GM20431 (cell line): ENCODE measurements around the gene RHOB.

ENCODE experiments used
- in situ Hi-C: fragments of 300-500 bp; cut with MseI, MboI; formaldehyde crosslinking; loops from one replicate; pipeline ENCODE4 v1.15.0; 2020; ENCODE audit warnings: low sequenced_read_pairs; ENCODE audit not compliant: unreplicated experiment

Gene RHOB

GRCh38 chr2:20421988-20422370 is 24.9 kb upstream of the RHOB start:
- in situ Hi-C loops, result no loop called here

- in situ Hi-C loops, result no loop called here
These were observed 24.2 kb upstream of the RHOB start for GRCh38 chr2:20422402-20423271.

GRCh38 chr2:20423359-20423758 is 23.5 kb upstream of the RHOB start:
- in situ Hi-C loops, result no loop called here

- in situ Hi-C loops, result no loop called here
These were observed 23.0 kb upstream of the RHOB start for GRCh38 chr2:20423847-20424246.

- in situ Hi-C loops, result no loop called here
These were observed 22.3 kb upstream of the RHOB start for GRCh38 chr2:20424300-20425290.

DNA sequence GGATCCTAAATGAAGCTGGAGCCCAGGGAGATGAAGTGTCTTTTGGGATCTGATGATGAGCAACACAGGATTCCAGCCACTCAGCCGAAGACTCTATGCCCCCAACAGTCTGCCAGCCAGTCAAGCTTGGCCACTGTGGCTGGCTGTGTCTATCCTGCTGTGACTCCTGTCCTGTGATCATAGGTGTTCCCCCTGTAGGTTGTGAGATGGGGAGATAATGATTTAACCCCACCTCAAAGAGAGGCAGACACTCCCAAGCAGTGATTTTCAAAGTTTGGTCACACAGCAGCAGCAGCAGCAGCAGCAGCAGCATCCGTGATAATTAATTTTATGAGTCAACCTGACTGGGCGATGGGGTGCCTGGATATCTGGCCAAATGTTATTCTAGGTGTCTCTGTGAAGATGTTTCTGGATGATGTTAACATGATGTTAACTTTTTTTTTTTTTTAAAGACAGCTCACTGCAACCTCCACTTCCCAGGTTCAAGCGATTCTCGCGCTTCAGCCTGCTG is 21.4 kb upstream of the RHOB start:
- in situ Hi-C loops, result no loop called here

- in situ Hi-C loops, result no loop called here
These were observed 21.0 kb upstream of the RHOB start for GRCh38 chr2:20425884-20426283.

DNA sequence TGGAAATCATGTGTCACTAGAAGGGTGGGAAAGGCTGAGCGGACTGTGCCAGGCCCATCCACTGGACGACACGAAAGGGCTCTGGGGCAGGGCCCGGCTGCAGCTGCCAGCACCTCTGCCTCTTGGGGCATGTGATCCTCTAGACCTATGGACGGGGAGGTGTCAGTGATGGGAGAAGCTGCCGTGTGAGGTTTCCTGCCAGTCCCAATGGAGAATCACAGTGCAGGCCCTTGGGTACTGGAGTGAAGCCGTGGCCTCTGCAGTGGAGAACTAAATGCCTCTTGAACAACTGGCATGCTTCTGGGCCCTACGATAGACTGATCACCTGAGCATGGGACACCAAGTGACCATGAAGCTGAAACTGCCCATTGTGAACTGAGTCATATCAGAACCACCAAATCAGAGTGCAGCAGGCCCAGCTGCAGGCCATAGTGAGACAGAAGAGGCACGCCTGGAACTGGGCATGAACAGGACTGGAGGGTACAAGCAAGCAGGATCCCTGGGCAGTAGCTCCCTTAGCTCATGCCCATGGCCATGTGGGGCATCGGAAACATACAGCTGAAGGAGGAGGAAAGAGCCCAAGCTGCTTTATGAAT is 18.8 kb upstream of the RHOB start:
- in situ Hi-C loops, result no loop called here

DNA sequence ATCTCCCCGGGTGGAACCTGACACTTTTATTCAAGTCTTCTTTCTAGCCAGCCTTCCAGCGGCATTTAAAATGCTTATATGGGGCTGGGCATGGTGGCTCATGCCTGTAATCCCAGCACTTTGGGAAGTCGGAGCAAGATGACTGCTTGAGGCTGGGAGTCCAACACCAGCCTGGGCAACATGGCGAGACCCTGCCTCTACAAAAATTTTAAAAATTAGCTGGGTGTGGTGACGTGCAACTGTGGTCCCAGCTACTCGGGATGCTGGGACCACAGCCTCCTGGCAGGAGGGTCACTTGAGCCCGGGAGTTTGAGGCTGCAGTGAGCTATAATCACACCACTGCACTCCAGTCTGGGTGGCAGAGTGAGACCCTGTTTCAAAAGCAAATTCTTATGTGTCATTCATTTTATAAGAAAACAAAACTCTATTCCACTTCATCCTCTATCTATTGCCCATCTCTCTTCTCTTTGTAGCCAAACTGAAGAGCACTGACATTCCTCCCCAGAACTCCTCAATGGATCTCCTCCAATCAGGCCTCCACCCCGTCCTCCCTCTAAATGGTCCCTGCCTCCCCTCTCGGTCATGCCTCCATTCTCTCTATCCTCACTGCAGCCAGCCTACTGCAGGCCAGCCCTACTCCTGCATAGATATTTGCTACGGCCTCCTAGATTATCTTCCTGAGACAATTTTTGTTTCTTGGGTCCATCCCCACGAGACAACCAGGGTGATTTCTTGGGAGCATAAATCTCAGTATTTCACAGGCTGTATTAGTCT is 18.0 kb upstream of the RHOB start:
- in situ Hi-C loops, result no loop called here

GRCh38 chr2:20429528-20429927 is 17.3 kb upstream of the RHOB start:
- in situ Hi-C loops, result no loop called here

- in situ Hi-C loops, result no loop called here
These were observed 16.8 kb upstream of the RHOB start for GRCh38 chr2:20430035-20430434.

DNA sequence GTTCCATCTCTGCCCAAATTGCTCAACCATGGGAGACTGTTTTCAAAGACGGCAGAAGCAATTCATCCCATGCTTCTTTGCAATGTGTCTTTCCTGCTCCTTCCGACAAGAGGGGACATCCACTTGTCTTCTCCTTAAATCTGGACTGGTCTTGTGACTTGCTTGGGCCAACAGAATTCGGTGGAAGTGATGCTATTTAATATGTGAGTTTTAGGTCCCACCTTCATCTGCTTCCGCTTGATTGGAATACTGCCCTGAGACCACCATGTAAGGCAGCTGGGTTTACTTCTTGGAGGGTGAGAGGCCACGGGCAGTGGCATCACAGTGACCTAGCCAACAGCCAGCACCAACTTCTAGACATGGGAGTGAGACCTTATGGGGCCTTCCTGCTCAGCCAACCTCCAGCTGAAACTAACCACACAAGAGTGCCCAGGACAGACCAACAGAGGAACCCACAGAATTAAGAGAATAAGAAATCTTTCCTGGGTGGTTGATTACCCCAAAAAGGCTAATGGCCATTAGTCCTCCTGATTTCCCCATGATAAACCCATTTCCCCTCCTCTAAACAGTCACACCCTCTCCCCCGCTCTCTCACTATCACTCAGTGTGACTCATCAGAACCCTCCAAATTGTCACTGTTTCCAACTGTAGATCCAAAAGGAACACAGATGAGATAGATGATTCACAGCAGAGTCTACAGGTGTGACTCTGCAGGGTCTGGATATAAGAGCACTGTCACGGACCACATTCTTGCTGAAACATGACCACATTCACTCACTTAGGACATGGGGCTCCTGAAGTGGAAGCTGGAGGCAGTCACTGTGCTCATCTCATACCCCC is 16.2 kb upstream of the RHOB start:
- in situ Hi-C loops, result no loop called here

DNA sequence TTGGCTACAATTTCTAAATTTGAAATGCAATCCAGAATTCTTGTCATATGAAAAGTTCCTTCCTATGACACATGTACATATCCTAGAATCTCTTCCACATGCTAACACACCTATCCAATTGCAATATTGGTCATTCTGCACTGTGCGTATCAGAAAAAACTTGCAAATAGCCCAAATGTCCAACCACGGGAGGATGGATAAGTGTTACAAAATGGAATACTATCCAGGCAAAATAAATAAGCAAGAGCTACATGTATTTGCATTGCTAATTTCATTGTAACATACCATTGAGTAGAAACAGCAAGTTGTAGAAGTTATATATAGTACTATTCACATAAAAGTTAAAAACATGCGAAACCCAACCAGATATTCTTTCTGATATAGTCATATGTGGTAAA is 15.6 kb upstream of the RHOB start:
- in situ Hi-C loops, result no loop called here

GRCh38 chr2:20431772-20432171 is 15.1 kb upstream of the RHOB start:
- in situ Hi-C loops, result no loop called here

DNA sequence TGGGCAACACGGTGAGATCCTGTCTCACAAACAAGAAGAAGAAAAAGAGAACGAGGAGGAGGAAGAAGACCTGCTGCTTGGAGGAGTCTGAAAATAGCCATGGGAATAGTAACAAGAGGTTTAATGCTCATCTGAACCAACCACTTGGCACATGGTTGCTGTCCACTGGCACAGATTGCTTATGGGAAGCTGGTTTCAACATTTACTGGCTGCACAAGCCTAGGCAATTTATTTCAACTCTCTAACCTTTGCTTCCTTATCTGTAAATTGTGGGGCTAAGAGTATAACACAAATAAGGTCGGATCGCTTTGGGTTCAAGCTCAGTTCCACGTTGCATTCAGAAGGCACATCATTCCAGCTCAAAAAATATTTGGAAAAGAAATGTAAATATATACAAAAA is 14.2 kb upstream of the RHOB start:
- in situ Hi-C loops, result no loop called here

- in situ Hi-C loops, result no loop called here
These were observed 13.6 kb upstream of the RHOB start for GRCh38 chr2:20433249-20433648.

GRCh38 chr2:20433946-20434553 is 12.8 kb upstream of the RHOB start:
- in situ Hi-C loops, result no loop called here

- in situ Hi-C loops, result loop anchor here (5.0 kb wide), 1 partner anchor 203 kb away; no protein-coding TSS in a partner anchor
These were observed 12.1 kb upstream of the RHOB start for GRCh38 chr2:20434588-20435294.
